Embryonic facial prominence (tissue), 1 donor: ENCODE measurements around the gene FIGNL2.
"Not testable (repeated sequence)": the region's sequence is repeated elsewhere in the genome, so short reads cannot be mapped to it uniquely, and the experiment has no call there.

Experiments used
- DNase-seq: peaks from one replicate; pipeline ENCODE4 v3.0.0-alpha.2; 2016; ENCODE audit errors: extremely low spot score

The FIGNL2 gene

GRCh38 chr12:51818086-51818485, 30.4 kb downstream of the FIGNL2 start:
- DNase-seq = no peak

- DNase-seq = no peak
Observed at GRCh38 chr12:51817027-51817953, 31.2 kb downstream of the FIGNL2 start.

- DNase-seq = no peak
Observed at GRCh38 chr12:51815571-51815970, 32.9 kb downstream of the FIGNL2 start.

GRCh38 chr12:51814311-51815088, 34.0 kb downstream of the FIGNL2 start:
- no peak for DNase-seq

- DNase-seq = no peak
Observed at GRCh38 chr12:51813931-51814310, 34.6 kb downstream of the FIGNL2 start.

GRCh38 chr12:51812871-51813270, 35.6 kb downstream of the FIGNL2 start:
- DNase-seq = no peak

GRCh38 chr12:51811203-51812202, 37.0 kb downstream of the FIGNL2 start:
- no peak for DNase-seq

- no peak for DNase-seq
Observed at GRCh38 chr12:51809193-51809592, 39.3 kb downstream of the FIGNL2 start.

- DNase-seq = no peak
Observed at GRCh38 chr12:51806896-51807295, 41.6 kb downstream of the FIGNL2 start.

GRCh38 chr12:51801027-51801426, 47.5 kb downstream of the FIGNL2 start:
- DNase-seq = no peak

GRCh38 chr12:51798501-51798900, 50.0 kb downstream of the FIGNL2 start:
- no peak for DNase-seq

- not testable (repeated sequence) for DNase-seq
Observed at GRCh38 chr12:51798051-51798450, 50.5 kb downstream of the FIGNL2 start.

- DNase-seq = no peak
Observed at GRCh38 chr12:51797301-51797700, 51.2 kb downstream of the FIGNL2 start.

- DNase-seq = no peak
Observed at GRCh38 chr12:51793201-51793600, 55.3 kb downstream of the FIGNL2 start.

GRCh38 chr12:51792417-51792816, 56.1 kb downstream of the FIGNL2 start:
- DNase-seq = no peak

- DNase-seq = no peak
Observed at GRCh38 chr12:51788876-51789275, 59.6 kb downstream of the FIGNL2 start.

GRCh38 chr12:51785906-51786305, 62.6 kb downstream of the FIGNL2 start:
- DNase-seq = no peak

- no peak for DNase-seq
Observed at GRCh38 chr12:51784688-51785087, 63.8 kb downstream of the FIGNL2 start.

GRCh38 chr12:51779876-51780275, 68.6 kb downstream of the FIGNL2 start:
- DNase-seq = no peak

- no peak for DNase-seq
Observed at GRCh38 chr12:51777973-51778372, 70.5 kb downstream of the FIGNL2 start.

- DNase-seq = no peak
Observed at GRCh38 chr12:51777457-51777856, 71.1 kb downstream of the FIGNL2 start.

GRCh38 chr12:51774933-51775332, 73.6 kb downstream of the FIGNL2 start:
- DNase-seq = no peak
